ENCODE measurements around the gene FSTL3. TPM values are rescaled to one million over a fixed set of nuclear protein-coding genes. Genes with fewer than 3 reads are reported as not detected.

Gene FSTL3
- total RNA-seq, 1 experiment from 2014 or later, result 8.0 TPM

DNA sequence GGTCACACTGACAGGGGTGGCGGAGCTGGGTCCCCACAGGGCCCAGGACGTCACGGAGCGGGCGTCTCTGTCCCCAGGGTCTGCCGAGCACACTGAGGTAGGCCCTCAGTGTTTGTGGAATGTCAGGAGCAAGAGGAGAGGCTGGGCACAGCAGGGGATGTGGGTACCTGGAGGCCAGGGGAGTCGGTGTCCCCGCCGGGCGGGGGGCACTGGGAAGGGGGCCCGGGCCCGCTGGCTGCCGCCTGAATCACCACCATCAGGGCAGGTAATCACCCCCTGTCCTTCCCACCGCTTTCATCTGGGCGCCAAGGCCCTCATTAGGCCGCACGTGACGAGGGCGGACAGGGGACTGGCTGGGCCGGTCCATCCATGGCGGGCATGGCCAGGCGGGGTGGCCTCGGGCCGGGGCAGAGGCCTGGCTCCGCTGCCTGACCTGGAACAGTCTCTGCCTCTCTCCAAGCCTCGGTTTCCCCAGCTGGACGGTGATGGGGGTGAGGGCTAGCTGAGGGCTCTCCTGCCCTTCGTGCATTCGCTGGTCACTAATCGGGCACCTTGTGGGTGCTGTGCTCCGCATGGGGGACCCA, 35.5 kb upstream of the FSTL3 start:
- Histone ChIP-seq H3K27ac (no peak overlapping the region), H3K36me3 (peaks cover 10% of the 10 kb centered on the region; the same call in 1 of the 2 replicates), H3K9me3 (replicated peaks) (no peaks in the 10 kb centered on the region), H3K27me3 (no peaks in the 10 kb centered on the region), H3K4me1 (no peaks in the 10 kb centered on the region), H3K4me3 (no peak overlapping the region)
- no peak for DNase-seq

GRCh38 chr19:641702-642101, 34.5 kb upstream of the FSTL3 start:
- Histone ChIP-seq H3K9me3 (replicated peaks) (no peaks in the 10 kb centered on the region), H3K27ac (no peak overlapping the region)
- no peak for DNase-seq

GRCh38 chr19:642767-643727, 33.1 kb upstream of the FSTL3 start:
- H3K4me1 ChIP-seq, result no peaks in the 10 kb centered on the region
- no peaks in the 10 kb centered on the region for H3K27me3 ChIP-seq
- no peak overlapping the region for H3K4me3 ChIP-seq
- no peak overlapping the region for H3K27ac ChIP-seq
- peaks cover 22% of the 10 kb centered on the region for H3K36me3 ChIP-seq
- DNase-seq, result no peak
- H3K9me3 ChIP-seq (replicated peaks), result no peaks in the 10 kb centered on the region

More at GRCh38 chr19:641702-642101, 34.5 kb upstream of the FSTL3 start:
- peaks cover 14% of the 10 kb centered on the region for H3K36me3 ChIP-seq
- H3K4me1 ChIP-seq, result no peaks in the 10 kb centered on the region
- no peaks in the 10 kb centered on the region for H3K27me3 ChIP-seq
- no peak overlapping the region for H3K4me3 ChIP-seq

DNA sequence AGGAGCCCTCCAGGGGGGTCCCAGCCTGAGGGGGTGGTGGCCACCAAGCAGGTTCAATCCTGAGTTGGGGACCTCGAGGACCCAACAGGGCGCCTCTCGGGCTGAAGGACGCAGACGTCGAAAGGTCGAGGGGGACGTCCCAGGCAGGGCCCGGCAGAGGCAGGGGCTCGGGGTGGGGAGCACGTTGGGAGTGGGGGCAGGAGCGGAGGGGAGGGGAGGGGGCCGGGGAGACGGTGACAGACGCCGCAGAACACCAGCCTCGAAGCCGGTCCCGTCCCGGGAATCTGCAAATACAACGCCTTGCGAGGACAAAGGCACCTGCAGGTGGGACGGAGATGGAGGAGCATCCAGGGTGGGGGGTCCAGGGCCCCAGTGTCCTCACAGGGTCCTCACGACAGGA, 32.5 kb upstream of the FSTL3 start:
- Histone ChIP-seq H3K27me3 (no peaks in the 10 kb centered on the region), H3K4me3 (no peak overlapping the region), H3K4me1 (no peaks in the 10 kb centered on the region), H3K27ac (no peak overlapping the region), H3K9me3 (replicated peaks) (no peaks in the 10 kb centered on the region), H3K36me3 (peaks cover 26% of the 10 kb centered on the region)
- DNase-seq, result no peak

DNA sequence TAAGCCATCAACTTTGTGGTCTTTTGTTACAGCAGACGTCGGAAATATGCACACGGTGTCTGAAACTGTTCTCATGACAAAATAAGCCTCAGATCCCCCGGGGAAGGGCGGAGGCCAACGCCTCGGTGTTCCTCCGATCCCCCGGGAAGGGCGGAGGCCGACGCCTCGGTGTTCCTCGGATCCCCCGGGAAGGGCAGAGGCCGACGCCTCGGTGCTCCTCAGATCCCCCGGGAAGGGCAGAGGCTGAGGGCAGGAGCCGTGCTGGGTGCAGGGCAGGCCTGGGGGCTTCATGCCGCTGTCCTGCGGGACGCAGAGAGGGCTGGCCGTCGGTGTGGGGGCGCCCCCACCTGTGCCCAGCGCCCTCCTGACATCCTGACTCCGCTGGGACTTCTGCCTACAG, 31.8 kb upstream of the FSTL3 start:
- Histone ChIP-seq H3K27ac (no peak overlapping the region), H3K36me3 (peaks cover 33% of the 10 kb centered on the region), H3K4me1 (no peaks in the 10 kb centered on the region), H3K27me3 (no peaks in the 10 kb centered on the region), H3K9me3 (replicated peaks) (no peaks in the 10 kb centered on the region), H3K4me3 (no peak overlapping the region)
- DNase-seq, result no peak

GRCh38 chr19:644789-645188, 31.4 kb upstream of the FSTL3 start:
- Histone ChIP-seq H3K27ac (no peak overlapping the region), H3K36me3 (peaks cover 34% of the 10 kb centered on the region), H3K4me3 (no peak overlapping the region), H3K27me3 (no peaks in the 10 kb centered on the region), H3K9me3 (replicated peaks) (no peaks in the 10 kb centered on the region), H3K4me1 (no peaks in the 10 kb centered on the region)
- DNase-seq, result no peak

DNA sequence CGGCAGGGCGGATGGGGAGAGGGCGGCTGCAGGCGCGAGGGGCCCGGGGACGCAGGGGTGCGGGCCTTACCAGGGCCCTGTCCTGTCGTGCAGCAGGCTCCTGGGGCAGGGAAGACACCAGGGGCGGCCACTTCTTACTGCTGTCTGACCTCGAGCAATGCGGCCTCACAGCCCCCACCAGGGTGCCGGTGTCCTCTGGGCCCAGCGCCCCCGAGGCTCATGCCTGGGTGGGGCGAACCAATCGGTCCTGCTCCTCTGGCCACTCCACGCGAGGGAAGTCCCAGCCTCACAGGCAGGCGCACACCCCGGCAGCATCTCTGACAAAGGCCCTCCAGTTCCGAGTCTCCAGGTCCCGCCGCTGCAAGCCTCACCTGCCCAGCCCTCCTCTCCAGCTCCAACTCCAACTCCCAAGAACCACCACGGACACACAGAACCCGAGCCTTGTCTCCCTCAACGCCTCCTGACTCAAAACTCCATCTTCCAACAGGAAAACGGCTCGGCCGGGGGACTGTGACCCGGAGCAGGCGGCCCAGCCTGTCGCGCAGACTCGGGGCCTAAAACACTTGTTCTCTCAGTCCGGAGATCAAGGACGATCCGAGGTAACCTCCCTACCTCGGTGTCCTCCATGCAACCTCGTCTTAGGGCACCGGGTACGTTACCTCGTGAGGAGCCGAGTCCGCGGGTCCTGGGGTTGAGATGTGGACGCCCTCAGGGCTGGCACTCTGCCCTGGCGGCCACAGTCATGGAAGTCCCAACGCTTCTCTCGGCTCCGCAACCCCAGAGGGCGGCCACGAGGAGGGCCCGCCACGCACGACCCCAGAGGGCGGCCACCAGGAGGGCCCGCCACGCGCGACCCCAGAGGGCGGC, 30.0 kb upstream of the FSTL3 start:
- Histone ChIP-seq H3K4me1 (no peaks in the 10 kb centered on the region), H3K27ac (no peak overlapping the region), H3K36me3 (peaks cover 37% of the 10 kb centered on the region), H3K4me3 (no peak overlapping the region), H3K9me3 (replicated peaks) (no peaks in the 10 kb centered on the region), H3K27me3 (no peaks in the 10 kb centered on the region)
- DNase-seq, result no peak

DNA sequence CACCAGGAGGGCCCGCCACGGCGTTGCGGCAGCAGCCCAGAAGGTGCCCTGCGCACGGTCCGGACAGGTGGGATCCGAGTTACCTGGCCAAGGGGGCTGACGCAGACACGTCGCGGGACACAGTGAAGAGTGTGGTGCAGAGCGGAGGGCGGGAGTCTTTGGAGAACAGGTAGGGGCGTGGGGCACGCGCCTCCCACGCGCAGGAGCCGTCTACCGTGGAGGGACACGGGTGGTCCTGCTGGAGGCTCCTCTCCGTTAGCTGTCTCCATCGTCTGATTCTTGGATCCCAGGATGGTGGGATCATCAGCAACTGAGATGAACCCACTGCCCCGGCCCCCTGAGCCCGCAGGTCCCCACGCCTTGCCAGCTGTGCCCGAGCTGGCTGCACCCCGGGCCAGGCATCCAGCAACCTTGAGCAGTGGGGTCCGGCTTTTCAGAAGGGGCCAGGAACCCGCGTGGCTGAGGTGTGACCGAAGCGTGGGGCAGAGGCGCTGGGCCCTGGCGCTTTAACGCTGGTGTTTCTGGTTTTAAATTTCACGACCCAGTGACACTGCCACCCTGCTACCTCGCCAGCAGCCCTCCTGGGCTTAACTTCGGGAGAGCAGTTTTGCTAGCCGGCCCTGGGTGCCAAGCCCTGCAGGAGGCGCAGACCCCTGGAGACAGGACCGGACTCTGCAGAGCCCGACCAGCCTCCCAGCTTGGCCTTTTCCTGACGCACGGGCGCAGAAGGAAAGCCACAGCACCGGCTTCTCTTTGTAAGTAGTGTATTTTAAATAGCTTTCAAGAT, 29.2 kb upstream of the FSTL3 start:
- Histone ChIP-seq H3K4me1 (no peaks in the 10 kb centered on the region), H3K27me3 (no peaks in the 10 kb centered on the region), H3K36me3 (peaks cover 37% of the 10 kb centered on the region), H3K4me3 (no peak overlapping the region), H3K9me3 (replicated peaks) (no peaks in the 10 kb centered on the region), H3K27ac (no peak overlapping the region)
- no peak for DNase-seq

DNA sequence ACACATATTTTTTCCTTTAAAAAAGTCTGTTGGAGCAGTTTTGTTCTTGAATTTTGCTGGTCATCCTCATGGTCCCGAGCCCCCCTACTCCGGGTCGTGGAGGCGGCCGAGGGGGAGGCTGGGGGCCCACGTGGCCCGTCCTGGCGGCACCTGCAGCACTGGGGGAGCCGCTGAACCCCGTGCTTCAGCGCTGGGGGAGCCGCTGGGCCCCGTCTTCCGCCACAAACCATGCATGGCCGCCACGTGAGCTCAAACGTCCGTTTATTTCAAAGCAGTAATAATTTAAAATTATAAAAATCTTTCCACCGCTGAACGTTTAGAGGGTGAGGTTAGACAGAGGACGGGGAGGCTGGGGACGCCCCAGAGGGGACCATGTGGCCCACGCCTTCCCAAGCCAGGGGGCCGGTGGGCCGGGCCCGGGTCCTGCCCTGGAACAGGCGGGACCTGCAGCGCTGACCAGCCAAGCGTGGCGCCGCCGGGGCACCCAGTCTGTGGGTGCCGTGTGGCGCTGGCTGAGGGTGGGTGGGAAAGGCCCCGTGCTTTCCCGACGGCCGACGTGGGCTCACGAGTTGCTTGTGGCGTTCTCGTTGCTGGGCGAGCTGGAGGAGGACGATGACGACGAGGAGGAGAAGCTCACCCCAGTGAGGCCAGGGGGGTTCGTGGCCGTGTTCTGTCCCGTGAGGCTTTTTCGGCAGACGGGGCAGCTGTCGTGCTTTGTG, 28.5 kb upstream of the FSTL3 start:
- Histone ChIP-seq H3K27ac (no peak overlapping the region), H3K4me3 (no peak overlapping the region), H3K27me3 (no peaks in the 10 kb centered on the region), H3K9me3 (replicated peaks) (no peaks in the 10 kb centered on the region), H3K4me1 (no peaks in the 10 kb centered on the region), H3K36me3 (peaks cover 37% of the 10 kb centered on the region)
- DNase-seq, result no peak

- H3K9me3 ChIP-seq (replicated peaks), result no peaks in the 10 kb centered on the region
- H3K36me3 ChIP-seq, result peaks cover 37% of the 10 kb centered on the region
- DNase-seq, result no peak
- no peaks in the 10 kb centered on the region for H3K4me1 ChIP-seq
- H3K27ac ChIP-seq, result no peak overlapping the region
- no peak overlapping the region for H3K4me3 ChIP-seq
- no peaks in the 10 kb centered on the region for H3K27me3 ChIP-seq
These were observed 27.9 kb upstream of the FSTL3 start for GRCh38 chr19:648305-648704.

DNA sequence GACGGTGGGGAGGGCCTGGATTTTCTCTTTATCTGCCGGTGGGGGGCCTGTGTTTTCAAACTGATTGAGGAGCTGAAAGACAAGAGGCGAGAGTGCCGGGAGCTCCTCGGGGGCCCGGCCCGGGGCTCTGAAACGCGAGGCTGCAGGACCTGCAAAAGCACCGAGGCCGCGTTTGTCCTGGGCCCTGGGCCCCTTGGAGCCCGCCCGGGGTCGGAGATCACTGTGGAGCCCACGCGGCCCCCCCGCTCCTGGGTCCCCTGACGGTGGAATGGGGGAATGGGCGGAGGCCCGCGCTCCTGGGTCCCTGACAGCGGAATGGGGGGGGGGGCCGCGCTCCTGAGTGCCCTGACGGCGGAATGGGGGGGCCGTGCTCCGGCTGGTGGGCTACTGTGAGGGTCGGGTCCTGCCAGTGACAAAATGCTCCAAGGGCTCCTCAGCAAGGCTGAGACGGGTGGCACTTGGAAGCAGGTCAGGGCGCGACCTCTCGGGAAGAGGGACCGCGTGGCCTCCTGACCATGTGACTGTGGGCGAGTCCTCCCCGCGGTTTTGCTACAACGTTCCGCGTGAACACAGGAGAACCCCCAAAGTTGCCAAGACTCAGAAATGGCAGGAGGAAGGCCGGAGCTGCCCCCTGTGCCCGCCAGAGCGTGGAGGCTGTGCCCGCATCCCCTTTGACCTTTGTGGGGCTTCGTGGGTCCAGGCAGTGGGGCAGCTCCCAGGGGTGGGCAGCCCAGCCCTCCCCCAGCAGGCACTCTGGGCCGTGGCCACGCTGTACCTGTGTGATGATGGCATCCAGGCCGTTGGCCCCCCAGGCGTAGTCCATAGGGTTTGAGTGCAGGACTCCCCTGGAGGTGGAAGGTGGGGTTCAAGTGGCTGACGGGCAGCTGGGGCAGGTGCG, 27.0 kb upstream of the FSTL3 start:
- Histone ChIP-seq H3K27ac (no peak overlapping the region), H3K36me3 (peaks cover 42% of the 10 kb centered on the region), H3K4me3 (no peak overlapping the region), H3K27me3 (no peaks in the 10 kb centered on the region), H3K9me3 (replicated peaks) (no peaks in the 10 kb centered on the region), H3K4me1 (no peaks in the 10 kb centered on the region)
- no peak for DNase-seq

DNA sequence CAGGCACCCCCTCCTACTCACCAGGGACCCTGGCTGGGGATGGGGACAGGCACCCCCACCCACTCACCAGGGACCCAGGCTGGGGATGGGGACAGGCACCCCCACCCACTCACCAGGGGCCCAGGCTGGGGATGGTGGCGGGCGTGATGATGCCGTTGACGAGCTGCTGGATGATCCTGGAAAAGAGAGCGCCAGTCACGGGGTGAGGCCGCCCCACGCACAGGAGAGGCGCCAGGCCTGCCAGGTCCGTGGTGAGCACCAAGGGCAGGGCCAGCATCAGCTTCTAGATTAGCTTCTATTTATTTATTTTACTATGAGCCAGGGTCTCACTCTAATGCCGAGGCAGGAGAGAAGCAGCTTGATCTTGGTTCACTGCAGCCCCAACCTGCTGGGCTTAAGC, 26.1 kb upstream of the FSTL3 start:
- Histone ChIP-seq H3K4me1 (no peaks in the 10 kb centered on the region), H3K36me3 (peaks cover 42% of the 10 kb centered on the region), H3K4me3 (no peak overlapping the region), H3K27me3 (no peaks in the 10 kb centered on the region), H3K9me3 (replicated peaks) (no peaks in the 10 kb centered on the region), H3K27ac (no peak overlapping the region)
- no peak for DNase-seq

Measured in SJCRH30 (cell line).